MCF 10A (cell line): ENCODE measurements around the gene INCA1. TPM values are rescaled to one million over a fixed set of nuclear protein-coding genes. Genes with fewer than 3 reads are reported as not detected.

Experiments
- BruUV-seq: library from RNA; stranded (reverse); fragments of 400-500 nt; replicated peaks from 2 replicates; lab custom pipeline; 2021; lab: Mats Ljungman, UMichigan
- CTCF ChIA-PET: fragments of 300-600 bp; sonication (Branson Sonifier 250); formaldehyde crosslinking; extraction: SDS; loops from one replicate; lab custom pipeline; 2021; ENCODE audit warnings: antibody characterized with exemption, inconsistent platforms; lab: Yijun Ruan, JAX
- POLR2A ChIA-PET: fragments of 300-600, 350-650 bp; sonication (Branson Sonifier 250); formaldehyde crosslinking; extraction: SDS; loops from one replicate; lab custom pipeline; 2020; ENCODE audit warnings: antibody characterized with exemption, inconsistent platforms; lab: Yijun Ruan, JAX
- DNase-seq: peaks from one replicate; pipeline ENCODE4 v3.0.0-alpha.2; 2018; ENCODE audit not compliant: unreplicated experiment
- H3K27ac Mint-ChIP-seq: one replicate; pipeline ENCODE4 v1.8.0; 2022; ENCODE audit warnings: mild to moderate bottlenecking, low read depth, mixed read lengths; ENCODE audit not compliant: unreplicated experiment
- H3K27me3 Mint-ChIP-seq: one replicate; pipeline ENCODE4 v1.8.0; 2022; ENCODE audit warnings: mixed read lengths; ENCODE audit not compliant: insufficient read depth, unreplicated experiment
- H3K36me3 Mint-ChIP-seq: one replicate; pipeline ENCODE4 v1.8.0; 2022; ENCODE audit warnings: mild to moderate bottlenecking, moderate library complexity, mixed read lengths; ENCODE audit not compliant: insufficient read depth, unreplicated experiment
- H3K4me1 Mint-ChIP-seq: one replicate; pipeline ENCODE4 v1.8.0; 2022; ENCODE audit warnings: mixed read lengths; ENCODE audit not compliant: insufficient read depth, unreplicated experiment
- H3K4me3 Mint-ChIP-seq: one replicate; pipeline ENCODE4 v1.8.0; 2022; ENCODE audit warnings: mild to moderate bottlenecking, moderate library complexity, mixed read lengths; ENCODE audit not compliant: unreplicated experiment
- H3K9me3 Mint-ChIP-seq: one replicate; pipeline ENCODE4 v1.8.0; 2022; ENCODE audit warnings: mixed read lengths; ENCODE audit not compliant: unreplicated experiment
- CTCF ChIP-seq: fragments of 200-600 bp; IDR thresholded peaks from one replicate; pipeline ENCODE4 v1.8.0; 2022; ENCODE audit warnings: antibody characterized with exemption, mild to moderate bottlenecking; ENCODE audit not compliant: unreplicated experiment
- intact Hi-C: fragments of 100-400 bp; cut with micrococcal nuclease; formaldehyde crosslinking; loops from 2 replicates; pipeline ENCODE4 v1.14.1; 2022
- total RNA-seq: library from RNA; stranded (reverse); gene quantifications from 2 replicates; pipeline ENCODE4 v1.2.3, GENCODE V29; 2022

The INCA1 gene
- total RNA-seq, 1 experiment from 2014 or later = 0.44 TPM

- POLR2A ChIA-PET = interaction anchor here (0.7 to 3.1 kb wide), 4 partner anchors 52 to 90 kb away, joined by 3 to 12 read pairs (median 4); no protein-coding TSS in a partner anchor
- intact Hi-C loops = no loop called here
- CTCF ChIA-PET = interaction anchor here (0.6 to 1.2 kb wide), 3 partner anchors 54 to 311 kb away, joined by 3 read pairs; no protein-coding TSS in a partner anchor
- no peak for DNase-seq
- no peak for TF ChIP-seq CTCF
- BruUV-seq = TSS peak; percentile 36
- Mint-ChIP-seq H3K4me3 (peak overlapping the region; percentile 97), H3K36me3 (peaks cover 36% of the 10 kb centered on the region), H3K27me3 (no peaks in the 10 kb centered on the region), H3K4me1 (peaks cover 23% of the 10 kb centered on the region), H3K9me3 (no peaks in the 10 kb centered on the region), H3K27ac (peak overlapping the region; percentile 86)
Measured at GRCh38 chr17:4999430-5000093, 2.2 kb upstream of the INCA1 start.

- Mint-ChIP-seq H3K27me3 (no peaks in the 10 kb centered on the region), H3K4me3 (peak overlapping the region; percentile 97), H3K4me1 (peaks cover 23% of the 10 kb centered on the region), H3K27ac (peak overlapping the region; percentile 86), H3K36me3 (peaks cover 29% of the 10 kb centered on the region), H3K9me3 (no peaks in the 10 kb centered on the region)
- DNase-seq = no peak
- POLR2A ChIA-PET = interaction anchor here (2.1 to 3.1 kb wide), 5 partner anchors 11 to 89 kb away, joined by 12 to 48 read pairs (median 23); partner anchors contain the start of genes CAMTA2, PFN1, RNF167 and SLC25A11
- intact Hi-C loops = no loop called here
- TF ChIP-seq CTCF = no peak
- CTCF ChIA-PET = interaction anchor here (1.1 to 1.2 kb wide), 2 partner anchors 12 to 89 kb away, joined by 4 to 5 read pairs; partner anchors contain the start of gene CAMTA2
- BruUV-seq = no TSS peak
Measured at GRCh38 chr17:4998732-4999429, 1.6 kb upstream of the INCA1 start.

- DNase-seq = peak; percentile 8
- TF ChIP-seq CTCF = no peak
- Mint-ChIP-seq H3K4me1 (peaks cover 23% of the 10 kb centered on the region), H3K27me3 (no peaks in the 10 kb centered on the region), H3K4me3 (peak overlapping the region; percentile 97), H3K36me3 (peaks cover 22% of the 10 kb centered on the region), H3K9me3 (no peaks in the 10 kb centered on the region), H3K27ac (peak overlapping the region; percentile 86)
- ChIA-PET CTCF (interaction anchor here (0.5 to 1.2 kb wide), 3 partner anchors 11 to 89 kb away, joined by 3 to 5 read pairs (median 4); partner anchors contain the start of gene CAMTA2), POLR2A (interaction anchor here (0.5 to 3.1 kb wide), 12 partner anchors 10 to 654 kb away, joined by 3 to 48 read pairs (median 6); partner anchors contain the start of genes CAMTA2, PFN1, RNF167 and SLC25A11)
- intact Hi-C loops = no loop called here
- no TSS peak for BruUV-seq
Measured at GRCh38 chr17:4998027-4998731, 857 bp upstream of the INCA1 start.
